Cardiac fibroblast (primary cell): ENCODE measurements around the gene DEFB121.
"Not testable (repeated sequence)": the region's sequence is repeated elsewhere in the genome, so short reads cannot be mapped to it uniquely, and the experiment has no call there.

Experiments
- DNase-seq, 2 donors: peaks; one replicate each; pipeline versions ENCODE4 v3.0.0 to v3.0.0-alpha.2; 2010; ENCODE audit warnings: low read depth in 2 of 2
- H3K4me3 ChIP-seq, 2 donors: replicated peaks in 1 of 2; 1 replicate in 1 of 2; 2 replicates in 1 of 2; pipeline ENCODE4 v1.5.1; 2011; ENCODE audit warnings: low read depth in 2 of 2, low read length in 2 of 2, mild to moderate bottlenecking in 2 of 2, moderate library complexity in 1 of 2
- TF ChIP-seq, protein P1 (sequence below): IDR thresholded peaks from one replicate; pipeline ENCODE4 v1.5.1; 2011; ENCODE audit warnings: low read depth, mild to moderate bottlenecking, low read length, inconsistent platforms

DEFB121 gene

DNA sequence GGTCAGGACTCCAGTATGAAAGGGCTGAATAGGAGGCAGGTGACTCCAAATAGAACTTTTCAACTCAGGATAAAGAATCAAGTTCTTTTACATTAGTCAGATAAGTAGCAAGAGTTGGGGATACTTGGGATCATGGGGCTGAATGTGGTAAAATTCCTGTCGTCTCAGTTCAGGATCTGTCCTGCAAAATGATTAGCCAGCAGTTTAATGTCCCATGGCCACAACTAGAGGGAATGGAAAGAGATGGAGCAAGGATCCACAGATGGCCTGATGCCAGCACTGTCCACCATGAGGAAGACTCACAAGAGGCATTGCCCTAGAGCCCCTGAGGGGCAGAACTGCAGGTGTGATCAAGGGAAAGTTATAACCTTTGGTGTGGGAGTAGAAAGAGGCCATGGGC, 2.1 kb downstream of the DEFB121 start:
- TF ChIP-seq, protein P1, sequence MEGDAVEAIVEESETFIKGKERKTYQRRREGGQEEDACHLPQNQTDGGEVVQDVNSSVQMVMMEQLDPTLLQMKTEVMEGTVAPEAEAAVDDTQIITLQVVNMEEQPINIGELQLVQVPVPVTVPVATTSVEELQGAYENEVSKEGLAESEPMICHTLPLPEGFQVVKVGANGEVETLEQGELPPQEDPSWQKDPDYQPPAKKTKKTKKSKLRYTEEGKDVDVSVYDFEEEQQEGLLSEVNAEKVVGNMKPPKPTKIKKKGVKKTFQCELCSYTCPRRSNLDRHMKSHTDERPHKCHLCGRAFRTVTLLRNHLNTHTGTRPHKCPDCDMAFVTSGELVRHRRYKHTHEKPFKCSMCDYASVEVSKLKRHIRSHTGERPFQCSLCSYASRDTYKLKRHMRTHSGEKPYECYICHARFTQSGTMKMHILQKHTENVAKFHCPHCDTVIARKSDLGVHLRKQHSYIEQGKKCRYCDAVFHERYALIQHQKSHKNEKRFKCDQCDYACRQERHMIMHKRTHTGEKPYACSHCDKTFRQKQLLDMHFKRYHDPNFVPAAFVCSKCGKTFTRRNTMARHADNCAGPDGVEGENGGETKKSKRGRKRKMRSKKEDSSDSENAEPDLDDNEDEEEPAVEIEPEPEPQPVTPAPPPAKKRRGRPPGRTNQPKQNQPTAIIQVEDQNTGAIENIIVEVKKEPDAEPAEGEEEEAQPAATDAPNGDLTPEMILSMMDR: no peak
- H3K4me3 ChIP-seq: no peak overlapping the region
- DNase-seq: no peak

DNA sequence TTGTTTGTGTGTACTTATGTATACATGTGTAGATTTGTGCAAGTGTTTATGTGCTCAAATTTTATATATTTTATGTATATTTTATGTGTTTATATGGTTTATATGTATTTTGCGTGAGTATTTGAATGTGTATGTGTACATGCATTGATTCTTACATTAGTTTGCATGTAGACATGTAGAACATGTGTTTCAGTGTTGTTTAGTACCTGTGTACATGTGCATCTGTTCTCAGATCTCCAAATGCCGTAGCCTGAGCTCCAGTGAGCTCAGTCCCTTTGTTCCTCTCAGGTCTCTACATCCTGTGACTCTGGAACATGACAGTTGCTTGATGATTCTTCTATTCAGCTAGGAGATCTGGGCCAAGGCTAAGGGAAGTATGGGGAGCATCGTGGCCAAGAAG, 11.1 kb downstream of the DEFB121 start:
- TF ChIP-seq, protein P1: no peak
- DNase-seq: no peak
- H3K4me3 ChIP-seq: no peak overlapping the region

DNA sequence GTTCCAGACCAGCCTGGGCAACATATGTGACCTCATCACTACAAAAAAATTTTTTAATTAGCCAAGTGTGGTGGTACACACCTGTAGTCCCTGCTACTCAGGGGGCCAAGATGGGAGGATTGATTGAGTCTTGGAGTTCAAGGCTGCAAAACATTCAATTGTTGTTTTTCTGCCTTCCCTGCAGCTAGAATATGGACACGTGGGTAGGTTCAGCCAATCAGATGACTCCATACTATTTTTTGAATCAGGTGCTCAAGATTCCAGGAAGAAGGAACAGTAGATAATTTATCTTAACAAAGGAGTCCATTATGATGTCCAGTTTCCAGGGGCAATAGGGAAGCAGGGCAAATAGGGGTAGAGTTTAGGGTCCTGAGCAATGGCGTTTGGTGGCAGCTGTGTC, 13.2 kb downstream of the DEFB121 start:
- TF ChIP-seq, protein P1: no peak
- no peak for DNase-seq
- H3K4me3 ChIP-seq: no peak overlapping the region

DNA sequence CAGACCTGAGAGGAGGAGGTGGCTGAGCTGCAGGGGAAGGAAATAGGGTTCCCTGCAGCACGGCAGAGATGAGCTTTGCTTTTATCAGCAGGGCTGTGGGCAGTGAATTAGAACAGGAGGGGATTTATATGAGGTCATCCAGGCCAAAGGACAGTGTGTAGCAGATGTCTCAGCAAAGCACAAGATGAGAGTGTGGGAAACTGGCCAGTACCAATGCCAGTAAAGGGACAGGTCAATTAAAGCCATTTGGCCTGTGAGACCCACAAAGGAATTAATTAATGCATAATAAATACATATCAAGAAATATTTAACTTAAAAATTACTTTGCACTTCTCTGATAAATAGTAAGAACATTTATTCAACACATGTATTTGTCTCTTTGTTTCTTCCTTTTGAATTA, 15.5 kb downstream of the DEFB121 start, which contains the start of gene DEFB119:
Gene DEFB119, minus strand, starts transcription at position 101 of the 400 bp plus-strand sequence. CDS start 107 bp downstream, outside the sequence.
- DNase-seq: no peak
- TF ChIP-seq, protein P1: no peak
- H3K4me3 ChIP-seq: no peak within 1 kb of the TSS

DNA sequence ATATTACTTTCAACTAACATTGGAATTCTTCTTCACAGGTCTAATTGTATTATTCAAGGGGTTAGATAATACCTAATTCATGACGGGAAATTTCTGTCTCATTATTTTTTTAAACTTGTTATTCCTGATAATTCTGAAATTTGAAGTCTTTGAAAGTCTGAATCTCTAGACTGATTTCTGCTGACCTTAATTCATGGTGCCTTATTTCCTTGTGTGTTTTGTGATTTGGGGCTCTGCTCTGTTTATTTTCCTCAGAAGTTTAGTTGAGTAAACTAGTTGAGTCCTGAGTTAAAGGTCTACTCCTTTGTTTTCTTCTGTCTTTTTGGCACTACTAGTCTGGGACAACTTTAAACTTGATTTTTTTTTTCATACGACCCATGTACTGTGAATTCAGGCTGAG, 31.7 kb downstream of the DEFB121 start:
- TF ChIP-seq, protein P1: no peak
- DNase-seq: no peak
- no peak overlapping the region for H3K4me3 ChIP-seq

DNA sequence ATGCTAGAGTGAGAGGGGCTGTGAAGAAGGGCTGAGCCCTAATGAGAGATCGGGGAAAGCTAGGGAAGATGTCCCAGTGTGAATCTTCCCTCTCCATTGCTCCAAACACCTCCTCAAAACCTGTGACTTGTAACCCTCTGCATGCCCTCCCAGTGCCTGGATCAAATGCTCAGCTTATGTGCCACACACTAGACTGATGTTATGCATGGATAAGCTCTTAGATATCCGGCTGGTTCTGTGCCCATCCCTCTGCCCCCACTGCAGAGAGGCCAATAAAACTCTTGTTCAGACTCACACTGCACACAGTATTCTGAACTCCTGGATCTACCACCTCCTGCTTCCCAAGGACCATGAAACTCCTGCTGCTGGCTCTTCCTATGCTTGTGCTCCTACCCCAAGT, 37.7 kb downstream of the DEFB121 start, which contains the start of gene DEFB118:
Gene DEFB118, plus strand, starts transcription at position 301 of the 400 bp plus-strand sequence. Its CDS starts 50 bp downstream, at position 351.
- no peak within 1 kb of the TSS for H3K4me3 ChIP-seq
- DNase-seq: no peak
- TF ChIP-seq, protein P1: no peak

DNA sequence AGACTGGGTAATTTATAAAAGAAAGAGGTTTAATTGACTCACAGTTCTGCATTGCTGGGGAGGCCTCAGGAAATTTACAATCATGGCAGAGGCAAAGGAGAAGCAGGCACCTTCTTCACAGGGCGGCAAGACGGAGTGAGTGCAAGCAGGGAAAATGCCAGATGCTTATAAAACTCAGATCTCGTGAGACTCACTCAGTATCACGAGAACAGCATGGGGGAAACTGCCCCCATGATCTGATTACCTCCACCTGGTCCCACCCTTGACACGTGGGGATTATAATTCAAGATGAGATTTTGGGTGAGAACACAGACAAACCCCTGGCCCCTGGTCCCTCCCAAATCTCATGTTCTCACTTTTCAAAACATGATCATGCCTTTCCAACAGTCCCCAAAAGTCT, 41.7 kb downstream of the DEFB121 start:
- DNase-seq, H3K4me3 ChIP-seq: not testable (repeated sequence)
